Colon (tissue), 2 donors: ENCODE measurements around the gene TMED9.
"Not testable (repeated sequence)": the region's sequence is repeated elsewhere in the genome, so short reads cannot be mapped to it uniquely, and the experiment has no call there.

Source experiments
- FAIRE-seq: peaks from 2 replicates; lab custom pipeline; 2012; peaks lifted over from hg19 to GRCh38; lab: Jason Lieb, UNC
- donor health status: control.
- donor health status: control.

The TMED9 gene

GRCh38 chr5:177606071-177607051, 14.4 kb downstream of the TMED9 start:
- no peak for FAIRE-seq

- no peak for FAIRE-seq
Observed at GRCh38 chr5:177607115-177607451, 15.1 kb downstream of the TMED9 start.

GRCh38 chr5:177607452-177608192, 15.6 kb downstream of the TMED9 start:
- FAIRE-seq: no peak

- FAIRE-seq: no peak
Observed at GRCh38 chr5:177608243-177609075, 16.5 kb downstream of the TMED9 start.

GRCh38 chr5:177609076-177610059, 17.4 kb downstream of the TMED9 start:
- no peak for FAIRE-seq

- FAIRE-seq: no peak
Observed at GRCh38 chr5:177610131-177610769, 18.2 kb downstream of the TMED9 start.

GRCh38 chr5:177610770-177611445, 18.9 kb downstream of the TMED9 start:
- no peak for FAIRE-seq

GRCh38 chr5:177611446-177612214, 19.6 kb downstream of the TMED9 start:
- FAIRE-seq: no peak

GRCh38 chr5:177612215-177612673, 20.2 kb downstream of the TMED9 start:
- FAIRE-seq: no peak

GRCh38 chr5:177620560-177620959, 28.6 kb downstream of the TMED9 start:
- no peak for FAIRE-seq

- FAIRE-seq: not testable (repeated sequence)
Observed at GRCh38 chr5:177624172-177624571, 32.2 kb downstream of the TMED9 start.

- not testable (repeated sequence) for FAIRE-seq
Observed at GRCh38 chr5:177630186-177630585, 38.2 kb downstream of the TMED9 start.

- FAIRE-seq: not testable (repeated sequence)
Observed at GRCh38 chr5:177634912-177635311, 42.9 kb downstream of the TMED9 start.

GRCh38 chr5:177645462-177645861, 53.5 kb downstream of the TMED9 start:
- not testable (repeated sequence) for FAIRE-seq
